Lower leg skin (tissue), 4 donors: Measurements from ENCODE around the gene FBH1. TPM values are rescaled to one million over a fixed set of nuclear protein-coding genes. Genes with fewer than 3 reads are reported as not detected.

ENCODE experiments used
- DNase-seq, 2 donors: peaks; one replicate each; pipeline ENCODE4 v3.0.0-alpha.2; 2019; ENCODE audit warnings: low spot score in 2 of 2
- H3K4me3 ChIP-seq: fragments of 200-600 bp; sonication (generic); 2 replicates; pipeline ENCODE4 v1.5.1; 2017; ENCODE audit warnings: mild to moderate bottlenecking, low read depth; ENCODE audit not compliant: poor library complexity, severe bottlenecking
- CTCF ChIP-seq, 3 donors: fragments of 450-650 bp; IDR thresholded peaks; one replicate each; pipeline ENCODE4 v1.5.1; 2016; ENCODE audit warnings: antibody characterized with exemption in 3 of 3, mild to moderate bottlenecking in 3 of 3, moderate library complexity in 2 of 3
- POLR2A ChIP-seq, 2 donors: fragments of 450-650 bp; IDR thresholded peaks; one replicate each; pipeline ENCODE4 v1.6.1; 2016 to 2017; ENCODE audit warnings: antibody characterized with exemption in 2 of 2, mild to moderate bottlenecking in 1 of 2, moderate library complexity in 1 of 2
- WGBS, 2 donors: methylation state at CpG; one replicate each; pipeline ENCODE4 v1.1.5; 2018; 5-methylcytosine and 5-hydroxymethylcytosine counted together
- intact Hi-C: fragments of 100-400 bp; cut with DNase I; formaldehyde crosslinking; loops from one replicate; pipeline ENCODE4 v1.15.0; 2023; ENCODE audit warnings: low total_unique reads
- total RNA-seq, 4 donors: library from RNA; depleted of rRNA; stranded (reverse); fragments of >200 nt; gene quantifications; one replicate each; pipeline ENCODE4 v1.1.0, GENCODE V29; 2016

Gene FBH1
- total RNA-seq, 4 donors from 2014 or later: 76.0 to 100 (median 92.2) TPM

DNA sequence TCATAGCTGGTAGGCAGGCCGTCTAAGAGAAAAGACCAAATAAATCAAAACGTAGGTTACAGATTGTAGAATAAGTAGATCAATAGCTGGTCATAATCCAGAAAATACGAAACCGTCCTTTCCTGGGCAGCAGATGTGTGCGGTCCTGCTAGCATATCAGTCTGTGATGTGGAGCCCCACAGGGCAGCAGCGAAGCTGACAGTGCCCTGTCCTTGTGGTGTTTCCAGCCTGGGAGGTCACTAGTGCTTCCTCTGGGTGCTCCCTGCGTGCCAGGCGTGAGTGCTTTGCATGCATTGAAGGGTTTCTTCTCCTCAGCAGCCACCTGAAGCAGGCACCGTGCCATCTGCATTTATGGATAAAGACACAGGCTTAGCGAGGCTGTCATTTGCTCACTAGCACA, 45.6 kb downstream of the FBH1 start:
- intact Hi-C loops: no loop called here
- H3K4me3 ChIP-seq: no peak overlapping the region
- TF ChIP-seq CTCF (IDR thresholded peaks at IDR 0.05): no peak
- TF ChIP-seq POLR2A (IDR thresholded peaks at IDR 0.05): no peak
- WGBS, 2 donors: 91 to 96% methylated on average over 10 of the region's 10 CpGs
- DNase-seq: no peak

DNA sequence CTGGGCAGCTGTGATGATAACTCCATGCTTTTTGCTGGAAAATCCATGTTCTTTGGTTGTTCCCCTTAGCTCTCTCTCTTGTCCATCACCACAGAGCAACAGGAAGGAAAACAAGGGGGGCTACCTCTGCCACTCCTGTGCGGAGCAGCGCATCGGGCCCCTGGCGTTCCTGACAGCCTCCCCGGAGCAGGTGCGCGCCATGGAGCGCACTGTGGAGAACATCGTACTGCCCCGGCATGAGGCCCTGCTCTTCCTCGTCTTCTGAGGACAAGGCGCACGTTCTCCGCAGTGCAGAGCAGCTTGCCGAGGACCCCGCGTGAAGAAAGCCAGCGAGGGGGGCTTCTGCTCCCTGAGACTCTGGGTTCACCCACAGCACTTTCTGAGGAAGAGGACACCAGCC, 47.0 kb downstream of the FBH1 start:
- 95 to 98% methylated on average over 18 of the region's 18 CpGs for WGBS, 2 donors
- H3K4me3 ChIP-seq: no peak overlapping the region
- intact Hi-C loops: no loop called here
- TF ChIP-seq CTCF (IDR thresholded peaks at IDR 0.05) (no peak), POLR2A (IDR thresholded peaks at IDR 0.05) (no peak)
- no peak for DNase-seq

GRCh38 chr10:5938291-5938690, 48.2 kb downstream of the FBH1 start:
- H3K4me3 ChIP-seq: no peak overlapping the region
- WGBS, 2 donors: 89 to 92% methylated on average over 12 of the region's 12 CpGs
- intact Hi-C loops: no loop called here
- TF ChIP-seq CTCF (IDR thresholded peaks at IDR 0.05): no peak
- TF ChIP-seq POLR2A (IDR thresholded peaks at IDR 0.05): no peak
- DNase-seq: no peak

- TF ChIP-seq CTCF (IDR thresholded peaks at IDR 0.05) (no peak), POLR2A (IDR thresholded peaks at IDR 0.05) (no peak)
- WGBS, 2 donors: 54 to 56% methylated on average over 6 of the region's 6 CpGs
- intact Hi-C loops: no loop called here
- no peak for DNase-seq
- no peak overlapping the region for H3K4me3 ChIP-seq
Measured at GRCh38 chr10:5940807-5941218, 50.8 kb downstream of the FBH1 start.

DNA sequence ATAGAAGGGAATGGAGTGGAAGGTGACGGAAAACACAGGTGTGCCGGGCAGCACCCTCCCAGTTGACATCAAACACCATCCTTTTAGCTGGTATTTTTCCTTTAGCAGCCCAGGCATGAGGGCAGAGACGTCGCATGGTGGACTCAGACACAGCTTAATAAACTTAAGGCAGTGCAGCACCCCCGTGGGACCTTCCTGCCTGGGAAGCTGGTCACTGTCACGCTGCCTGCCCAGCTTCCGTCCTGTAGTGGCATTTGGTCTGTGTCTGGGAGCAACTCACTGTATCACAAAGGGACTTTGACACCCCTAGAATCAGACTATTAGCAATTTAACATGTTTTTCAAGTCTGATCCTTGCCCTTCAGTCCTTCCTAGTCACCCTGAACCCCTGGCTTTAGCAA, 51.5 kb downstream of the FBH1 start:
- no peak for TF ChIP-seq POLR2A (IDR thresholded peaks at IDR 0.05)
- no peak for TF ChIP-seq CTCF (IDR thresholded peaks at IDR 0.05)
- no peak for DNase-seq
- intact Hi-C loops: no loop called here
- 60 to 72% methylated on average over 7 of the region's 7 CpGs for WGBS, 2 donors
- no peak overlapping the region for H3K4me3 ChIP-seq

DNA sequence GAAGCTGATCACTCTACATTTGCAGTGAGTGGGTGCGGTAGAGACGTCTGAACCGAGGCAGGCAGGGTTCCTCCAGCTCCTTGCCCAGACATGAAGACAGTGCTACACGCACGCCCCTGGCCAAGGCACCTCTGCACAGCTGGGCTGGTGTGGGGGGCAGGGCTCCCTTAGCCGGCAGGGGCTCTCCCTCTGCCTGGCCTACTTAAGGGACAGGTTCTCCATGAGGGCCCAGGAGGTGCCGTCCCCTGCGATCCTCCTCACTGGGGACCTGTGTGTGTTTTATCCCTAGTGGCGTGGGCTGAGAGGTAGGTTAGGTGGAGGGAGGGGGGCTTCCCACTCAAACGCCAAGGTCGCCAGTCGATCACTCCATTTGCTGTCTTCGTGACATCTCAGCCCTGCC, 52.0 kb downstream of the FBH1 start:
- TF ChIP-seq CTCF (IDR thresholded peaks at IDR 0.05) (no peak), POLR2A (IDR thresholded peaks at IDR 0.05) (no peak)
- no peak overlapping the region for H3K4me3 ChIP-seq
- intact Hi-C loops: no loop called here
- WGBS, 2 donors: 63 to 65% methylated on average over 13 of the region's 13 CpGs
- DNase-seq: no peak
